ENCODE data around the gene MCCC1. TPM values are rescaled to one million over a fixed set of nuclear protein-coding genes. Genes with fewer than 3 reads are reported as not detected.
A peak's percentile ranks its signal among the peaks of the same experiment; 100 is the strongest.

Gene MCCC1
- total and polyA plus RNA-seq, 2 of the 13 experiments (the other 11 are each of a cell fraction or from before 2014, with no cell fraction given), result 11.7 to 30.1 TPM

DNA sequence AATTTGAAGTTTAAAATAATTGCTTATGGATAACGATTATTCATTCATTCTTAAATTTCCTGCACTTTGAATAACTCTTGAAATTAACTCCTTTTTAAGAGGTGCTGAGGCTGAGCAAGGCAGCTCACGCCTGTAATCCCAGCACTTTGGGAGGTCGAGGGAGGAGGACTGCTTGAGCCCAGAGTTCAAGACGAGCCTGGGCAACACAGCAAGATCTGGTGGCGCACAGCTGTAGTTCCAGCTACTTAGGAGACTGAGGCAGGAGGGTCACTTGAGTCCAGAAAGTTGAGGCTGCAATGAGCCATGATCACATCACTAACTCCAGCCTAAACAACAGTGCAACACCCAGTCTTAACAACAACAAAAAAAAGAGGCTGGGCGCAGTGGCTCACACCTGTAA is 126.9 kb downstream of the MCCC1 start:
- in situ Hi-C loops (cut with HindIII; ENCODE audit: extremely low pct_ligation_motif_present, low pct_unique_long_range_greater_than_20kb), result no loop called here
- no peak for FAIRE-seq

DNA sequence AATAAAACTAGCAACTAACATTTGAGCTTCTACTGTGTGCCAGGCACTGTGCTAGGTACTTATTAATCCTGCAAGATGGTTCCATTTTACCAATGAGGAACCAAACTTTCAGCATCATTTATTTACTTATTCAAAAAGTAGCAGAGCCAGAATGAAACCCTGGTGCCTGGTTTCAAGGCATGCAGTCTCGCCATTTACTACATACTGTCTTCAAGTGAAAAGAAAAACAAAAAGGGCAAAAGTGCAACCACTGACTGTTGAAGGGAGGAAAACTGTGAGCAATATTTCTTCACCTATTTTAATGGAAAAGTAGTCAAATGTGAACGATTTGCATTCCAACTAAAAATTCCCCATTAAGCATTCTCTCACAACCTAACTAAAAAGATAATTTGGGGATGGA is 127.7 kb downstream of the MCCC1 start:
- ChIA-PET POLR2A (no interaction called here), CTCF (ENCODE audit: low intra/inter-chr PET ratio, low total read pairs) (no interaction called here)
- Histone ChIP-seq H2AFZ (ENCODE audit: low read length) (no peak overlapping the region), H4K20me1 (ENCODE audit: insufficient read depth, low read length) (no peaks in the 10 kb centered on the region; the same call in 1 of the 2 replicates), H3K9me3 (ENCODE audit: low read length) (no peaks in the 10 kb centered on the region), H3K9ac (ENCODE audit: insufficient read depth, low read depth, low read length) (no peak overlapping the region), H3K79me2 (ENCODE audit: insufficient read depth, low read length) (peaks cover 70% of the 10 kb centered on the region), H3K27me3 (ENCODE audit: control insufficient read depth in 1 of 2, insufficient read depth in 2 of 2, low read length in 2 of 2) (0 out of 5 replicates have a peak, but pooled peaks cover 0 to 1% of the 10 kb centered on the region in 2 experiments), H3K4me2 (ENCODE audit: low read depth, low read length) (no peak overlapping the region), H3K4me1 (ENCODE audit: insufficient read depth, low read length) (peaks cover 47% of the 10 kb centered on the region), H3K27ac (ENCODE audit: extremely low read length, insufficient read depth, low read length) (peak overlapping the region; percentile 71), H3K4me3 (replicated peaks in 1 of 3; ENCODE audit: insufficient read depth in 1 of 3, low read depth in 2 of 3, low read length in 3 of 3) (no peak overlapping the region), H3K36me3 (replicated peaks in 1 of 2; ENCODE audit: control insufficient read depth in 1 of 2, insufficient read depth in 2 of 2, low read length in 2 of 2) (no peaks in the 10 kb centered on the region)
- no peak for FAIRE-seq
- no peak for DNase-seq (ENCODE audit: low spot score)
- whole genome bisulfite sequencing (ENCODE audit: low lambda C conversion rate), result 82% methylated on average over 2 of the region's 2 CpGs
- no peak for ATAC-seq
- in situ Hi-C loops (cut with HindIII; ENCODE audit: extremely low pct_ligation_motif_present, low pct_unique_long_range_greater_than_20kb), result no loop called here
- intact Hi-C loops (cut with micrococcal nuclease; ENCODE audit: unreplicated experiment), result loop anchor here (10.0 kb wide), 1 partner anchor 257 kb away; no protein-coding TSS in a partner anchor
- BruUV-seq (replicated peaks), result no TSS peak
- TF ChIP-seq ZNF629 (CRISPR knock-in tag; conservative IDR thresholded peaks at IDR 0.05) (no peak), ATM (IDR thresholded peaks at IDR 0.05; ENCODE audit: borderline replicate concordance) (no peak), ZNF549 (CRISPR knock-in tag; IDR thresholded peaks at IDR 0.05) (no peak), ZNF746 (CRISPR knock-in tag; IDR thresholded peaks at IDR 0.05) (no peak), ZNF772 (CRISPR knock-in tag; IDR thresholded peaks at IDR 0.05) (no peak), BORCS8-MEF2B (CRISPR knock-in tag; IDR thresholded peaks at IDR 0.05) (no peak), SRY (CRISPR knock-in tag; IDR thresholded peaks at IDR 0.05) (no peak), ZNF44 (CRISPR knock-in tag; IDR thresholded peaks at IDR 0.05) (no peak), SPEN (CRISPR knock-in tag; IDR thresholded peaks at IDR 0.05; ENCODE audit: low read depth) (no peak), NPAS2 (CRISPR knock-in tag; IDR thresholded peaks at IDR 0.05; ENCODE audit: borderline replicate concordance) (no peak)
- TF ChIP-seq, protein P1, sequence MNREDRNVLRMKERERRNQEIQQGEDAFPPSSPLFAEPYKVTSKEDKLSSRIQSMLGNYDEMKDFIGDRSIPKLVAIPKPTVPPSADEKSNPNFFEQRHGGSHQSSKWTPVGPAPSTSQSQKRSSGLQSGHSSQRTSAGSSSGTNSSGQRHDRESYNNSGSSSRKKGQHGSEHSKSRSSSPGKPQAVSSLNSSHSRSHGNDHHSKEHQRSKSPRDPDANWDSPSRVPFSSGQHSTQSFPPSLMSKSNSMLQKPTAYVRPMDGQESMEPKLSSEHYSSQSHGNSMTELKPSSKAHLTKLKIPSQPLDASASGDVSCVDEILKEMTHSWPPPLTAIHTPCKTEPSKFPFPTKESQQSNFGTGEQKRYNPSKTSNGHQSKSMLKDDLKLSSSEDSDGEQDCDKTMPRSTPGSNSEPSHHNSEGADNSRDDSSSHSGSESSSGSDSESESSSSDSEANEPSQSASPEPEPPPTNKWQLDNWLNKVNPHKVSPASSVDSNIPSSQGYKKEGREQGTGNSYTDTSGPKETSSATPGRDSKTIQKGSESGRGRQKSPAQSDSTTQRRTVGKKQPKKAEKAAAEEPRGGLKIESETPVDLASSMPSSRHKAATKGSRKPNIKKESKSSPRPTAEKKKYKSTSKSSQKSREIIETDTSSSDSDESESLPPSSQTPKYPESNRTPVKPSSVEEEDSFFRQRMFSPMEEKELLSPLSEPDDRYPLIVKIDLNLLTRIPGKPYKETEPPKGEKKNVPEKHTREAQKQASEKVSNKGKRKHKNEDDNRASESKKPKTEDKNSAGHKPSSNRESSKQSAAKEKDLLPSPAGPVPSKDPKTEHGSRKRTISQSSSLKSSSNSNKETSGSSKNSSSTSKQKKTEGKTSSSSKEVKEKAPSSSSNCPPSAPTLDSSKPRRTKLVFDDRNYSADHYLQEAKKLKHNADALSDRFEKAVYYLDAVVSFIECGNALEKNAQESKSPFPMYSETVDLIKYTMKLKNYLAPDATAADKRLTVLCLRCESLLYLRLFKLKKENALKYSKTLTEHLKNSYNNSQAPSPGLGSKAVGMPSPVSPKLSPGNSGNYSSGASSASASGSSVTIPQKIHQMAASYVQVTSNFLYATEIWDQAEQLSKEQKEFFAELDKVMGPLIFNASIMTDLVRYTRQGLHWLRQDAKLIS (CRISPR knock-in tag; IDR thresholded peaks at IDR 0.05), result no peak
- TF ChIP-seq, protein P2, sequence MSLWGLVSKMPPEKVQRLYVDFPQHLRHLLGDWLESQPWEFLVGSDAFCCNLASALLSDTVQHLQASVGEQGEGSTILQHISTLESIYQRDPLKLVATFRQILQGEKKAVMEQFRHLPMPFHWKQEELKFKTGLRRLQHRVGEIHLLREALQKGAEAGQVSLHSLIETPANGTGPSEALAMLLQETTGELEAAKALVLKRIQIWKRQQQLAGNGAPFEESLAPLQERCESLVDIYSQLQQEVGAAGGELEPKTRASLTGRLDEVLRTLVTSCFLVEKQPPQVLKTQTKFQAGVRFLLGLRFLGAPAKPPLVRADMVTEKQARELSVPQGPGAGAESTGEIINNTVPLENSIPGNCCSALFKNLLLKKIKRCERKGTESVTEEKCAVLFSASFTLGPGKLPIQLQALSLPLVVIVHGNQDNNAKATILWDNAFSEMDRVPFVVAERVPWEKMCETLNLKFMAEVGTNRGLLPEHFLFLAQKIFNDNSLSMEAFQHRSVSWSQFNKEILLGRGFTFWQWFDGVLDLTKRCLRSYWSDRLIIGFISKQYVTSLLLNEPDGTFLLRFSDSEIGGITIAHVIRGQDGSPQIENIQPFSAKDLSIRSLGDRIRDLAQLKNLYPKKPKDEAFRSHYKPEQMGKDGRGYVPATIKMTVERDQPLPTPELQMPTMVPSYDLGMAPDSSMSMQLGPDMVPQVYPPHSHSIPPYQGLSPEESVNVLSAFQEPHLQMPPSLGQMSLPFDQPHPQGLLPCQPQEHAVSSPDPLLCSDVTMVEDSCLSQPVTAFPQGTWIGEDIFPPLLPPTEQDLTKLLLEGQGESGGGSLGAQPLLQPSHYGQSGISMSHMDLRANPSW (CRISPR knock-in tag; IDR thresholded peaks at IDR 0.05; ENCODE audit: borderline replicate concordance), result no peak

More for the DNA sequence above, 126.9 kb downstream of the MCCC1 start:
- Histone ChIP-seq H3K4me2 (ENCODE audit: low read depth, low read length) (no peak overlapping the region), H3K9me3 (ENCODE audit: low read length) (no peaks in the 10 kb centered on the region), H3K36me3 (replicated peaks in 1 of 2; ENCODE audit: control insufficient read depth in 1 of 2, insufficient read depth in 2 of 2, low read length in 2 of 2) (no peaks in the 10 kb centered on the region), H3K79me2 (ENCODE audit: insufficient read depth, low read length) (peaks cover 73% of the 10 kb centered on the region), H3K4me3 (replicated peaks in 1 of 3; ENCODE audit: insufficient read depth in 1 of 3, low read depth in 2 of 3, low read length in 3 of 3) (no peak overlapping the region), H3K27me3 (ENCODE audit: control insufficient read depth in 1 of 2, insufficient read depth in 2 of 2, low read length in 2 of 2) (0 out of 5 replicates have a peak, but pooled peaks cover 0 to 1% of the 10 kb centered on the region in 2 experiments), H3K27ac (ENCODE audit: extremely low read length, insufficient read depth, low read length) (no peak overlapping the region), H4K20me1 (ENCODE audit: insufficient read depth, low read length) (no peaks in the 10 kb centered on the region; the same call in 1 of the 2 replicates), H2AFZ (ENCODE audit: low read length) (no peak overlapping the region), H3K9ac (ENCODE audit: insufficient read depth, low read depth, low read length) (no peak overlapping the region), H3K4me1 (ENCODE audit: insufficient read depth, low read length) (peaks cover 44% of the 10 kb centered on the region)
- POLR2A ChIA-PET, result no interaction called here
- ATAC-seq (no peak), DNase-seq (ENCODE audit: low spot score) (no peak)
- BruUV-seq (replicated peaks), result no TSS peak
- CTCF ChIA-PET (ENCODE audit: low intra/inter-chr PET ratio, low total read pairs), result no interaction called here
- intact Hi-C loops (cut with micrococcal nuclease; ENCODE audit: unreplicated experiment), result loop anchor here (10.0 kb wide), 1 partner anchor 258 kb away; no protein-coding TSS in a partner anchor
- WGBS (ENCODE audit: low lambda C conversion rate), result 93% methylated on average over 6 of the region's 6 CpGs
- TF ChIP-seq KDM1A (CRISPR knock-in tag; IDR thresholded peaks at IDR 0.05) (no peak), GLI4 (CRISPR knock-in tag; IDR thresholded peaks at IDR 0.05; ENCODE audit: borderline replicate concordance) (no peak)

Data from HepG2 (cell line).